GM13977 (cell line): Measurements from ENCODE around the gene KCTD1.

Experiments used
- DNase-seq: peaks from one replicate; pipeline ENCODE4 v3.0.0; 2012; ENCODE audit warnings: low spot score
- CTCF ChIP-seq: IDR thresholded peaks from 2 replicates; pipeline ENCODE4 v1.5.1; 2012; ENCODE audit warnings: mild to moderate bottlenecking, control low read depth; ENCODE audit not compliant: insufficient read depth; ENCODE audit errors: extremely low read depth, missing control alignments
- in situ Hi-C: fragments of 300-500 bp; cut with MboI; formaldehyde crosslinking; loops from one replicate; pipeline ENCODE4 v1.12.0; 2022; ENCODE audit warnings: low sequenced_read_pairs, low pct_unique_long_range_greater_than_20kb, mixed read lengths, inconsistent platforms; ENCODE audit not compliant: unreplicated experiment

The KCTD1 gene

GRCh38 chr18:26562568-26562967 is 14.2 kb upstream of the KCTD1 start:
- no peak for TF ChIP-seq CTCF
- in situ Hi-C loops = no loop called here
- DNase-seq = no peak

DNA sequence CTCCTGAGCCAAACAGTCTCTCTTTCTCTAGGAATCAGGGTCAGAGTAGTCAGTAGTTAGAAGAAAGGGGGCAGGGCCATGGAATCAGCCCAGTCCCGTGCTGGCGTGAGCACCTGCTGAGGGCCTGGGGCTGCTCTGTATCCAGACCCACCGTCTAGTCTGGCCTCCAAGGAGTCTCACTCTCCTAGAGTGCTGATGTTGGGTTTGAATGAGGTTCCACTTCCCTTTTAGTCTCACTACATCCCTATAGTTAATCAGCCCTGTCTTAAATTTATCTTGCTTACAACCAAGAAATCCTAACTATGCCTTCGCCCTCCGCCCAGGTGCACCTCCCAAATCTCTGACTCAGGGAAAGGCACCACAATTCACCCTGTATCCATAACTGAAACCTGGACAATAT is 13.4 kb upstream of the KCTD1 start:
- in situ Hi-C loops = no loop called here
- TF ChIP-seq CTCF = no peak
- DNase-seq = no peak

DNA sequence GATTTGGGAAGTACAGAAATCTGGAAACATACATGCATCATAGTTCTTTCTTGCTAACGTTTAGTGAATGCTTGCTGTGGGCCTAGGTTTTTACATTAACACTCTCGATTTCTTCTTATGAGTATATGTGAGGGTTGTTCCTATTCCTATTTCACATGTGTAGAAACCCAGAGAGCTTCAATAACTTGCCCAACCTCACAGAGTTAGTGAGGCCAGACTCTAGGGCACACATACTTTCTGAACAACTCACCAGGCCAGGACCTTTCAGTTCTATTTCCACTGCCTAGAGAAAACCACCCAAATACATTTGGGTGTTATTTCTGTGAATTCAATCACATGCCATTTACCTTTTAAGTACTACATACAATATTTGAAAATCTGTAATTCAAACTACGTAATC is 8.2 kb upstream of the KCTD1 start:
- in situ Hi-C loops = no loop called here
- DNase-seq = peak; percentile 42

DNA sequence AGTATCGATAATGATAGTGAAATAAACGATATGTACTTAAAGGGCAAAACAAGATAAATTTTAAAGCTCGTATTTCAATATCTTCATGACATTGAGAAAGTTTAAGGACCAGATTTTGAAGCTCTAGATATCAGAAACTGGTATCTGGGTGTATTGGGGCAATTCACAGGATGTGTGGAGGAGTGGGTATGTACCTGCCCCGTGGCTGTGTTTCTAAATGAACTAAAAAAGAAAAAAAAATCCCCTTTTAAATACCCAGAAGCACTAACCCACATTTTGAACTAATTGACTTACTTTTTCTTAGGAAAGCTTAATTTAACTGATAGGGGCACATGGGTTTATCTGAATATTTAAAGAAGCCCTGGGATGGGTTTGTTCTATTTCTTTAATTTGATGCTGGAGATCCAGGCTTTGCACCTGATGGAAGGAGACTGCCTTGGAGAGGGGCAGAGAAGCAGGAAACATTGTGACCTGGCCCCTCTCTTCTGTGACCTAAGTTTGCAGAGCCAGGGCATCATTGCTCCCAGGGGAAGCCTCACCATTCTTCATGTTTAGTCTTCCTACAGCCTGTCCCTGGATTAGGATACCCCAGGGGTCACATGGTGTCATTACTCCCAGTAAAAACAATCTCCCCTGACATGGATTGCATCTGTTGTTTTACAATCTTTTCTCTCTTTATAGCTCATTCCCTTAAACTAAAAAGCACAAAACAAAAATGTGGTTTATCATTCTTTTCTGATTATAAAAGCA is 7.6 kb upstream of the KCTD1 start:
- TF ChIP-seq CTCF = no peak
- in situ Hi-C loops = no loop called here
- no peak for DNase-seq

More for the DNA sequence above, 8.2 kb upstream of the KCTD1 start:
- no peak for TF ChIP-seq CTCF

DNA sequence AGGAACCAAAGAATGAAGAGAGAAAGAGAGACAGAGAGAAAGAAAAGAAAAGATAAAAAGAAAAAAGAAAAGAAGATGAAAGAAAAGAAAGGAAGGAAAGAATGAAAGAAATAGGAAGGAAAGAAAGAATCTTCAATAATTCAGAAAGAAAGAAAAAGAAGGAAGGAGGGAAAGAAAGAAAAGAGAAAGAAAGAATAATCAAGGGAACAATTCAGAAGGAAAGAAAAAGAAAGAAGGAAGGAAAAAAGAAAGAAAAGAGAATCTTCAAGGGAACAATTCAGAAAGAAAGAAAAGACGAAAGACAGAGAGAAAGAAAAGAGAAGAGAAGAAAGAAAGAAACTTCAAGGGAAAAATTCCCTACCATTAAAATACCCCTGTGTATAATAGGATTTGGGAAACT is 5.6 kb upstream of the KCTD1 start:
- TF ChIP-seq CTCF = no peak
- in situ Hi-C loops = no loop called here
- no peak for DNase-seq

GRCh38 chr18:26551695-26552081 is 3.3 kb upstream of the KCTD1 start:
- in situ Hi-C loops = no loop called here
- DNase-seq = no peak
- no peak for TF ChIP-seq CTCF
